ENCODE measurements around the gene RGS5.
A peak's percentile ranks its signal among the peaks of the same experiment; 100 is the strongest.

The RGS5 gene

GRCh38 chr1:163178628-163179027, 24.1 kb downstream of the RGS5 start:
- DNase-seq, result no peak

- DNase-seq, result no peak
Observed at GRCh38 chr1:163176797-163177196, 25.9 kb downstream of the RGS5 start.

GRCh38 chr1:163174524-163175437, 27.9 kb downstream of the RGS5 start:
- peak in 1 of 2 experiments; percentile 41 for DNase-seq

GRCh38 chr1:163173121-163173520, 29.6 kb downstream of the RGS5 start:
- no peak for DNase-seq

- no peak for DNase-seq
Observed at GRCh38 chr1:163172596-163172995, 30.1 kb downstream of the RGS5 start.

- DNase-seq, result no peak
Observed at GRCh38 chr1:163171826-163172225, 30.9 kb downstream of the RGS5 start.

- DNase-seq, result no peak
Observed at GRCh38 chr1:163170975-163171676, 31.6 kb downstream of the RGS5 start.

- DNase-seq, result no peak
Observed at GRCh38 chr1:163170331-163170730, 32.4 kb downstream of the RGS5 start.

- no peak for DNase-seq
Observed at GRCh38 chr1:163169553-163169952, 33.2 kb downstream of the RGS5 start.

GRCh38 chr1:163168053-163168452, 34.7 kb downstream of the RGS5 start:
- peak; percentile 45 to 75 for DNase-seq

- DNase-seq, result no peak
Observed at GRCh38 chr1:163166886-163167555, 35.7 kb downstream of the RGS5 start.

GRCh38 chr1:163165119-163165518, 37.6 kb downstream of the RGS5 start:
- no peak for DNase-seq

GRCh38 chr1:163163881-163164582, 38.7 kb downstream of the RGS5 start:
- no peak for DNase-seq

- no peak for DNase-seq
Observed at GRCh38 chr1:163163163-163163562, 39.6 kb downstream of the RGS5 start.

- DNase-seq, result no peak
Observed at GRCh38 chr1:163162381-163162914, 40.3 kb downstream of the RGS5 start.

- no peak for DNase-seq
Observed at GRCh38 chr1:163161841-163162240, 40.9 kb downstream of the RGS5 start.

- DNase-seq, result no peak
Observed at GRCh38 chr1:163161337-163161736, 41.4 kb downstream of the RGS5 start.

GRCh38 chr1:163155606-163156005, 47.1 kb downstream of the RGS5 start:
- no peak for DNase-seq

- DNase-seq, result no peak
Observed at GRCh38 chr1:163148911-163149310, 53.8 kb downstream of the RGS5 start.

- DNase-seq, result no peak
Observed at GRCh38 chr1:163147019-163147418, 55.7 kb downstream of the RGS5 start.

GRCh38 chr1:163145435-163145834, 57.3 kb downstream of the RGS5 start:
- DNase-seq, result no peak

- no peak for DNase-seq
Observed at GRCh38 chr1:163144418-163144817, 58.3 kb downstream of the RGS5 start.

GRCh38 chr1:163142152-163142551, 60.6 kb downstream of the RGS5 start:
- DNase-seq, result no peak
